ENCODE data around the gene DENND11. TPM values are rescaled to one million over a fixed set of nuclear protein-coding genes. Genes with fewer than 3 reads are reported as not detected.

Gene DENND11
- polyA plus RNA-seq, 1 of the 3 experiments (the other 2 are of a cell fraction): 5.5 TPM

DNA sequence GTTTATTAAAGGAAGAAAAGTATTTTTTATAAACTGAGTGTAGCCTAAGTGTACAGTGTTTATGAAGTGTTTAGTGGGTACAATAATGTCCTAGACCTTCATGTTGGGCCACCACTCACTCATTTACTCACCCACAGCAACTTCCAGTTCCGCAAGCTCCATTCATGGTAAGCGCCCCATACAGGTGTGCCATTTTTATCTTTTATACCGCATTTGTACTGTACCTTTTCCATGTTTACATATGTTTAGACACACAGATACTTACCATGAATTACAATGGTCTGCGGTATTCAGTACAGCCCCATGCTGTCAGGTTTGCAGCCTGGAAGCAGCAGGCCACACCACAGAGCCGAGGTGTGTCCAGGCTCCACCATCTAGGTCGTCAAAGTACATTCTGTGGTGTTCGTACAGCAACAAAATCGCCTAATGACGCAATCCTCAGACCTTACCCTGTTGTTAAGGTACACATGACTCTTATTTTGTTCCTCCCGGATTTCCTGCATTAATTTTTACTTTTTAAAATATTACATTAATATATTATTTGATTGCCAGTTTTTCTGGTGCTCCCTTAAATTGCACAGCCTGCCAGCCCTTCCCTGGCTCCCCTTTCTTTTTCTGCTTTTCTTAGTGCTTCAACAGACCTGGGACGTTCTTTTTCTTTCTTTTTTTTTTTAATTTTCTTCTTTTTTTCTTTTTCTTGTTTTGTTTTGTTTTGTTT is 35.3 kb upstream of the DENND11 start (continued):
- TF ChIP-seq TEAD4 (IDR thresholded peaks at IDR 0.05; ENCODE audit: borderline replicate concordance, insufficient read depth): no peak
- TF ChIP-seq CHD2 (IDR thresholded peaks at IDR 0.05; ENCODE audit: low read length, partially characterized antibody): no peak
- TF ChIP-seq, protein P1, sequence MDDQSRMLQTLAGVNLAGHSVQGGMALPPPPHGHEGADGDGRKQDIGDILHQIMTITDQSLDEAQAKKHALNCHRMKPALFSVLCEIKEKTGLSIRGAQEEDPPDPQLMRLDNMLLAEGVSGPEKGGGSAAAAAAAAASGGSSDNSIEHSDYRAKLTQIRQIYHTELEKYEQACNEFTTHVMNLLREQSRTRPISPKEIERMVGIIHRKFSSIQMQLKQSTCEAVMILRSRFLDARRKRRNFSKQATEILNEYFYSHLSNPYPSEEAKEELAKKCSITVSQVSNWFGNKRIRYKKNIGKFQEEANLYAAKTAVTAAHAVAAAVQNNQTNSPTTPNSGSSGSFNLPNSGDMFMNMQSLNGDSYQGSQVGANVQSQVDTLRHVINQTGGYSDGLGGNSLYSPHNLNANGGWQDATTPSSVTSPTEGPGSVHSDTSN (IDR thresholded peaks at IDR 0.05): no peak
- no peak for TF ChIP-seq GATA2 (CRISPR knock-in tag; IDR thresholded peaks at IDR 0.05)
- TF ChIP-seq FOXJ3 (CRISPR knock-in tag; IDR thresholded peaks at IDR 0.05): no peak
- no peak for TF ChIP-seq TCF12 (IDR thresholded peaks at IDR 0.05)

DNA sequence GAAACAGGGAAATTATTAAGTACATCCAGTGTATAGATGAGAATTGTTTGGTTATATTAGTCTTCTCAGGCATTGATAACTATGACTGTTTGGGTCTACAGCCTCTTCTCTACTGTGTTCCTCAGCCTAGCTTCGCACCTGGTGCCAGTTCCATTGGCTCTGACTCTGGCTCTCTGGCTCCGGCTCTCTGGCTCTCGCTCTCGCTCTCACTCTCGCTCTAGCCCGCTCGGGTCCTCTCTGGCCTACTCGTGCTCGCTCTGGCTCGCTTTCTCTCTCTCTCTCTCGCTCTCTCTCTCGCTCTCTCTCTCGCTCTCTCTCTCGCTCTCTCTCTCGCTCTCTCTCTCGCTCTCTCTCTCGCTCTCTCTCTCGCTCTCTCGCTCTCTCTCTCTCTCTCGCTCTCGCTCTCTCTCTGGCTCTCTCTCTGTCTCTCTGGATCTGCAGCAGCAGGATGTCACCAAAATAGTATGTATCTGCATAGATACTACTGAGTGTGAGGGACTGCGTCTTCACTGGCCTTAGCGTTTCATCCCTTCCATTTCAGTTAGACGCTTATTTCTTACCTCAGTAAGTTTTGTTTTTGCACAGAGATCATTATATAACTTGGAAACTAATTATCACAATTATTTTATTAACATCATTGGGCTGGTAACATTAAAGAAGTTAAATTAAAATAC is 29.6 kb upstream of the DENND11 start:
- H3K9me3 ChIP-seq: no peaks in the 10 kb centered on the region
- no peaks in the 10 kb centered on the region for H4K20me1 ChIP-seq (ENCODE audit: insufficient read depth)
- H2AFZ ChIP-seq (ENCODE audit: low read depth): no peak overlapping the region
- no peaks in the 10 kb centered on the region for H3F3A ChIP-seq (replicated peaks; ENCODE audit: insufficient read depth)
- no peaks in the 10 kb centered on the region for H3K36me3 ChIP-seq (replicated peaks in 1 of 2; ENCODE audit: control insufficient read depth in 1 of 2, insufficient read depth in 2 of 2, low read length in 1 of 2)
- no peak for TF ChIP-seq FOXM1 (IDR thresholded peaks at IDR 0.05; ENCODE audit: low read depth)
- TF ChIP-seq SMC3 (IDR thresholded peaks at IDR 0.05; ENCODE audit: low read depth, low read length): no peak
- TF ChIP-seq MEF2A (IDR thresholded peaks at IDR 0.05; ENCODE audit: borderline replicate concordance, low read depth): no peak
- WGBS (ENCODE audit: low lambda C conversion rate): 92% methylated on average over 24 of the region's 24 CpGs
- H3K4me3 ChIP-seq (ENCODE audit: low read depth in 2 of 2, low read length in 1 of 2): no peak overlapping the region
- no peaks in the 10 kb centered on the region for H3K9me2 ChIP-seq
- H3K27me3 ChIP-seq (ENCODE audit: insufficient read depth): no peaks in the 10 kb centered on the region
- no peak overlapping the region for H3K9ac ChIP-seq
- no peak overlapping the region for H3K27ac ChIP-seq (ENCODE audit: low read depth in 2 of 2, low read length in 1 of 2)
- no peak for DNase-seq
- ChIA-PET CTCF (interaction anchor here (1.1 to 9.4 kb wide), 3 partner anchors 23 to 79 kb away, joined by 3 to 124 read pairs (median 4); no protein-coding TSS in a partner anchor), POLR2A (no interaction called here)
- no peaks in the 10 kb centered on the region for H3K79me2 ChIP-seq (ENCODE audit: insufficient read depth)
- no peaks in the 10 kb centered on the region for H3K4me1 ChIP-seq (ENCODE audit: control insufficient read depth in 1 of 2, insufficient read depth in 2 of 2, low read depth in 1 of 2, low read length in 1 of 2)
- H3K4me2 ChIP-seq: no peak overlapping the region

DNA sequence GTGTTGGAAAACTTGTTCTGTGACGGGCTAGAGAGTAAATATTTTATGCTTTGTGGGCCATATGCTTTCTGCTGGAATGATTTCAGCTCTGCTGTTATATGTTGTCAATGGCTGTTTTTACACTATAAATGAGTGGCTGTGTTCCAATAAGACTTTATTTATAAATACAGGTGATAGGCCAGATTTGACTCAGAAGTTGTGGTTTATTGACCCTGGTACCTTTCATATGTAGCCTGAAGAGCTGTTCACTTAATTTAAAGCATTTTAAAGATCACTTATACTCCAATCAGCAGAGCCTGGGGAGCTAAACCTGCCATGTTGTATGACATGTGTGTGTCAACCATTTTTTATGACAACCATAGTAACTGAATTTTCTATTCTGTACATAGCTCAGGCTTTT is 27.1 kb upstream of the DENND11 start:
- CTCF ChIA-PET: interaction anchor here (0.9 to 5.2 kb wide), 4 partner anchors 8 to 76 kb away, joined by 3 to 47 read pairs (median 4); partner anchors contain the start of gene SSBP1
- H3K4me3 ChIP-seq (ENCODE audit: low read depth in 2 of 2, low read length in 1 of 2): no peak overlapping the region
- no peak overlapping the region for H2AFZ ChIP-seq (ENCODE audit: low read depth)
- TF ChIP-seq SMC3 (IDR thresholded peaks at IDR 0.05; ENCODE audit: low read depth, low read length) (no peak), JUND (IDR thresholded peaks at IDR 0.05) (no peak), EZH2phosphoT487 (IDR thresholded peaks at IDR 0.05; ENCODE audit: borderline replicate concordance, low read depth) (no peak), NRF1 (IDR thresholded peaks at IDR 0.05; ENCODE audit: low read depth, low read length) (no peak), YY1 (IDR thresholded peaks at IDR 0.05; ENCODE audit: low read depth) (no peak), POLR2AphosphoS5 (IDR thresholded peaks at IDR 0.05; ENCODE audit: low read depth, low read length) (no peak), SIN3A (IDR thresholded peaks at IDR 0.05; ENCODE audit: borderline replicate concordance, low read depth, low read length) (no peak)
- TF ChIP-seq, protein P2, sequence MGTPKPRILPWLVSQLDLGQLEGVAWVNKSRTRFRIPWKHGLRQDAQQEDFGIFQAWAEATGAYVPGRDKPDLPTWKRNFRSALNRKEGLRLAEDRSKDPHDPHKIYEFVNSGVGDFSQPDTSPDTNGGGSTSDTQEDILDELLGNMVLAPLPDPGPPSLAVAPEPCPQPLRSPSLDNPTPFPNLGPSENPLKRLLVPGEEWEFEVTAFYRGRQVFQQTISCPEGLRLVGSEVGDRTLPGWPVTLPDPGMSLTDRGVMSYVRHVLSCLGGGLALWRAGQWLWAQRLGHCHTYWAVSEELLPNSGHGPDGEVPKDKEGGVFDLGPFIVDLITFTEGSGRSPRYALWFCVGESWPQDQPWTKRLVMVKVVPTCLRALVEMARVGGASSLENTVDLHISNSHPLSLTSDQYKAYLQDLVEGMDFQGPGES (IDR thresholded peaks at IDR 0.05; ENCODE audit: low read depth, low read length): no peak
- TF ChIP-seq, protein P3, sequence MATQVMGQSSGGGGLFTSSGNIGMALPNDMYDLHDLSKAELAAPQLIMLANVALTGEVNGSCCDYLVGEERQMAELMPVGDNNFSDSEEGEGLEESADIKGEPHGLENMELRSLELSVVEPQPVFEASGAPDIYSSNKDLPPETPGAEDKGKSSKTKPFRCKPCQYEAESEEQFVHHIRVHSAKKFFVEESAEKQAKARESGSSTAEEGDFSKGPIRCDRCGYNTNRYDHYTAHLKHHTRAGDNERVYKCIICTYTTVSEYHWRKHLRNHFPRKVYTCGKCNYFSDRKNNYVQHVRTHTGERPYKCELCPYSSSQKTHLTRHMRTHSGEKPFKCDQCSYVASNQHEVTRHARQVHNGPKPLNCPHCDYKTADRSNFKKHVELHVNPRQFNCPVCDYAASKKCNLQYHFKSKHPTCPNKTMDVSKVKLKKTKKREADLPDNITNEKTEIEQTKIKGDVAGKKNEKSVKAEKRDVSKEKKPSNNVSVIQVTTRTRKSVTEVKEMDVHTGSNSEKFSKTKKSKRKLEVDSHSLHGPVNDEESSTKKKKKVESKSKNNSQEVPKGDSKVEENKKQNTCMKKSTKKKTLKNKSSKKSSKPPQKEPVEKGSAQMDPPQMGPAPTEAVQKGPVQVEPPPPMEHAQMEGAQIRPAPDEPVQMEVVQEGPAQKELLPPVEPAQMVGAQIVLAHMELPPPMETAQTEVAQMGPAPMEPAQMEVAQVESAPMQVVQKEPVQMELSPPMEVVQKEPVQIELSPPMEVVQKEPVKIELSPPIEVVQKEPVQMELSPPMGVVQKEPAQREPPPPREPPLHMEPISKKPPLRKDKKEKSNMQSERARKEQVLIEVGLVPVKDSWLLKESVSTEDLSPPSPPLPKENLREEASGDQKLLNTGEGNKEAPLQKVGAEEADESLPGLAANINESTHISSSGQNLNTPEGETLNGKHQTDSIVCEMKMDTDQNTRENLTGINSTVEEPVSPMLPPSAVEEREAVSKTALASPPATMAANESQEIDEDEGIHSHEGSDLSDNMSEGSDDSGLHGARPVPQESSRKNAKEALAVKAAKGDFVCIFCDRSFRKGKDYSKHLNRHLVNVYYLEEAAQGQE (IDR thresholded peaks at IDR 0.05; ENCODE audit: low read depth, low read length): no peak
- TF ChIP-seq, protein P1 (IDR thresholded peaks at IDR 0.05): no peak

More for the DNA sequence above, 27.1 kb upstream of the DENND11 start:
- Histone ChIP-seq H3K27ac (ENCODE audit: low read depth in 2 of 2, low read length in 1 of 2) (no peak overlapping the region), H3K9ac (no peak overlapping the region), H4K20me1 (ENCODE audit: insufficient read depth) (no peaks in the 10 kb centered on the region), H3K4me1 (ENCODE audit: control insufficient read depth in 1 of 2, insufficient read depth in 2 of 2, low read depth in 1 of 2, low read length in 1 of 2) (no peaks in the 10 kb centered on the region), H3K4me2 (no peak overlapping the region), H3K9me3 (no peaks in the 10 kb centered on the region), H3K36me3 (replicated peaks in 1 of 2; ENCODE audit: control insufficient read depth in 1 of 2, insufficient read depth in 2 of 2, low read length in 1 of 2) (no peaks in the 10 kb centered on the region), H3K27me3 (ENCODE audit: insufficient read depth) (no peaks in the 10 kb centered on the region), H3F3A (replicated peaks; ENCODE audit: insufficient read depth) (no peaks in the 10 kb centered on the region), H3K79me2 (ENCODE audit: insufficient read depth) (no peaks in the 10 kb centered on the region), H3K9me2 (no peaks in the 10 kb centered on the region)
- no peak for DNase-seq
- WGBS (ENCODE audit: low lambda C conversion rate): 86% methylated on average over 1 of the region's 1 CpG
- POLR2A ChIA-PET: no interaction called here

All from SK-N-SH (cell line).